ENCODE data around the gene ASAP3.

The ASAP3 gene

GRCh38 chr1:23422241-23422877, 61.6 kb downstream of the ASAP3 start:
- peak; percentile 87 for DNase-seq

- DNase-seq = peak; percentile 53
Observed at GRCh38 chr1:23421753-23422240, 62.2 kb downstream of the ASAP3 start.

- no peak for DNase-seq
Observed at GRCh38 chr1:23421343-23421742, 62.6 kb downstream of the ASAP3 start.

- no peak for DNase-seq
Observed at GRCh38 chr1:23420778-23421177, 63.2 kb downstream of the ASAP3 start.

- DNase-seq = no peak
Observed at GRCh38 chr1:23419180-23419579, 64.8 kb downstream of the ASAP3 start.

- DNase-seq = peak; percentile 53
Observed at GRCh38 chr1:23417570-23417969, 66.4 kb downstream of the ASAP3 start.

- DNase-seq = no peak
Observed at GRCh38 chr1:23416964-23417363, 67.0 kb downstream of the ASAP3 start.

GRCh38 chr1:23408797-23409290, 75.1 kb downstream of the ASAP3 start:
- no peak for DNase-seq

- no peak for DNase-seq
Observed at GRCh38 chr1:23407016-23407630, 76.9 kb downstream of the ASAP3 start.

- DNase-seq = no peak
Observed at GRCh38 chr1:23405946-23406345, 78.0 kb downstream of the ASAP3 start.

GRCh38 chr1:23403735-23404486, 80.1 kb downstream of the ASAP3 start:
- DNase-seq = peak; percentile 94

GRCh38 chr1:23403355-23403734, 80.6 kb downstream of the ASAP3 start:
- DNase-seq = no peak

- peak; percentile 66 for DNase-seq
Observed at GRCh38 chr1:23403038-23403336, 81.0 kb downstream of the ASAP3 start.

GRCh38 chr1:23402286-23403037, 81.5 kb downstream of the ASAP3 start:
- DNase-seq = peak; percentile 40

- DNase-seq = no peak
Observed at GRCh38 chr1:23401313-23401712, 82.7 kb downstream of the ASAP3 start.

- no peak for DNase-seq
Observed at GRCh38 chr1:23400324-23401114, 83.5 kb downstream of the ASAP3 start.

GRCh38 chr1:23399229-23399628, 84.8 kb downstream of the ASAP3 start:
- DNase-seq = no peak

- DNase-seq = no peak
Observed at GRCh38 chr1:23397908-23398307, 86.1 kb downstream of the ASAP3 start.

- DNase-seq = no peak
Observed at GRCh38 chr1:23396380-23396779, 87.6 kb downstream of the ASAP3 start.

GRCh38 chr1:23395849-23396248, 88.1 kb downstream of the ASAP3 start:
- no peak for DNase-seq

GRCh38 chr1:23395154-23395724, 88.7 kb downstream of the ASAP3 start:
- DNase-seq = no peak

- peak; percentile 86 for DNase-seq
Observed at GRCh38 chr1:23394684-23395083, 89.3 kb downstream of the ASAP3 start.
